H1 (cell line): Measurements from ENCODE around the gene GARS1. TPM values are rescaled to one million over a fixed set of nuclear protein-coding genes. Genes with fewer than 3 reads are reported as not detected.

Experiments used
- CTCF ChIA-PET: fragments of 300-600 bp; sonication (Branson Sonifier 250); formaldehyde crosslinking; loops from one replicate; lab custom pipeline; 2021; ENCODE audit not compliant: partially characterized antibody; lab: Charles Lee
- POLR2A ChIA-PET: fragments of 300-600 bp; sonication (Branson Sonifier 250); formaldehyde crosslinking; loops from one replicate; lab custom pipeline; 2021; ENCODE audit warnings: inconsistent platforms; ENCODE audit not compliant: partially characterized antibody; lab: Charles Lee
- DNase-seq, 2 experiments: peaks; one replicate each; pipeline versions ENCODE4 v3.0.0 to v3.0.0-alpha.2; 2010 to 2022; ENCODE audit warnings: low spot score in 2 of 2, low read depth in 1 of 2, mixed read lengths in 1 of 2
- FAIRE-seq: peaks from 2 replicates; lab custom pipeline; 2011; peaks lifted over from hg19 to GRCh38; lab: Jason Lieb, UNC
- H2AFZ ChIP-seq: 2 replicates; pipeline ENCODE4 v1.8.1; 2012; ENCODE audit warnings: low read length, inconsistent platforms
- H2AK5ac ChIP-seq: 2 replicates; pipeline ENCODE4 v1.6.1; 2013; ENCODE audit warnings: low read depth, low read length
- H2BK120ac ChIP-seq: replicated peaks from 2 replicates; pipeline ENCODE3; 2013; ENCODE audit warnings: low read depth, low read length, inconsistent platforms
- H2BK12ac ChIP-seq: 2 replicates; pipeline ENCODE4 v1.6.1; 2013; ENCODE audit warnings: low read depth, low read length
- H2BK15ac ChIP-seq: 2 replicates; pipeline ENCODE4 v1.6.1; 2013; ENCODE audit warnings: low read length
- H2BK20ac ChIP-seq: 2 replicates; pipeline ENCODE4 v1.6.1; 2013; ENCODE audit warnings: low read length
- H2BK5ac ChIP-seq: 2 replicates; pipeline ENCODE4 v1.6.1; 2013; ENCODE audit warnings: low read depth, low read length
- H3K14ac ChIP-seq: 2 replicates; pipeline ENCODE4 v1.6.1; 2013; ENCODE audit warnings: inconsistent platforms; ENCODE audit not compliant: insufficient read length
- H3K18ac ChIP-seq: 2 replicates; pipeline ENCODE4 v1.6.1; 2013; ENCODE audit warnings: low read length; ENCODE audit errors: extremely low read depth
- H3K23ac ChIP-seq: 2 replicates; pipeline ENCODE4 v1.6.1; 2013; ENCODE audit warnings: inconsistent platforms; ENCODE audit not compliant: insufficient read length
- H3K23me2 ChIP-seq: 2 replicates; pipeline ENCODE4 v1.6.1; 2013; ENCODE audit warnings: low read depth, low read length
- H3K27ac ChIP-seq: 2 replicates; pipeline ENCODE4 v1.6.1; 2011; ENCODE audit warnings: low read depth, low read length, inconsistent platforms
- H3K27me3 ChIP-seq, 4 experiments: replicated peaks in 1 of 4; 1 replicate in 1 of 4; 2 replicates in 3 of 4; pipeline versions ENCODE4 v1.6.1 to v1.8.1; 2011 to 2013; ENCODE audit warnings: low read length in 3 of 4, mild to moderate bottlenecking in 3 of 4, inconsistent platforms in 2 of 4, mixed read lengths in 2 of 4, moderate library complexity in 1 of 4; ENCODE audit not compliant: control insufficient read depth in 3 of 4, insufficient read depth in 3 of 4; ENCODE audit errors: extremely low read depth in 1 of 4
- H3K36me3 ChIP-seq, 4 experiments: 2 replicates each; pipeline versions ENCODE4 v1.6.1 to v1.8.1; 2011 to 2013; ENCODE audit warnings: mild to moderate bottlenecking in 4 of 4, low read length in 3 of 4, moderate library complexity in 2 of 4, control low read depth in 1 of 4, inconsistent platforms in 1 of 4; ENCODE audit not compliant: insufficient read depth in 4 of 4, control insufficient read depth in 2 of 4
- H3K4ac ChIP-seq: replicated peaks from 2 replicates; pipeline ENCODE3; 2013; ENCODE audit warnings: low read length, low read depth, mixed read lengths, inconsistent platforms; ENCODE audit not compliant: insufficient read length
- H3K4me1 ChIP-seq, 4 experiments: replicated peaks in 1 of 4; 1 replicate in 1 of 4; 2 replicates in 3 of 4; pipeline versions ENCODE4 v1.6.1 to v1.8.1; 2011 to 2013; ENCODE audit warnings: low read length in 3 of 4, inconsistent platforms in 2 of 4, mixed read lengths in 1 of 4; ENCODE audit not compliant: insufficient read depth in 4 of 4, control insufficient read depth in 3 of 4
- H3K4me2 ChIP-seq, 2 experiments: 2 replicates each; pipeline versions ENCODE4 v1.6.1 to v1.8.1; 2011 to 2013; ENCODE audit warnings: low read depth in 2 of 2, low read length in 2 of 2, control low read depth in 1 of 2, inconsistent platforms in 1 of 2, mild to moderate bottlenecking in 1 of 2; ENCODE audit not compliant: insufficient read depth in 1 of 2
- H3K4me3 ChIP-seq, 4 experiments: fragments of 200-600, 300-600 bp in 1 of 4; sonication (generic), shearing (Covaris generic), sonication (Bioruptor Twin) in 1 of 4; 2 replicates each; pipeline versions ENCODE4 v1.5.1 to v1.8.1; 2011 to 2016; ENCODE audit warnings: low read length in 4 of 4, low read depth in 3 of 4, control low read depth in 2 of 4, inconsistent platforms in 2 of 4, mild to moderate bottlenecking in 2 of 4, mixed read lengths in 1 of 4, moderate library complexity in 1 of 4; ENCODE audit not compliant: insufficient read depth in 2 of 4; ENCODE audit errors: extremely low read depth in 1 of 4
- H3K56ac ChIP-seq: replicated peaks from 2 replicates; pipeline ENCODE3; 2013; ENCODE audit warnings: low read depth, mild to moderate bottlenecking, mixed read lengths, low read length, inconsistent platforms; ENCODE audit not compliant: insufficient read length
- H3K79me1 ChIP-seq: 2 replicates; pipeline ENCODE4 v1.6.1; 2013; ENCODE audit warnings: low read depth, low read length, control low read depth
- H3K79me2 ChIP-seq, 2 experiments: 2 replicates each; pipeline versions ENCODE4 v1.6.1 to v1.8.1; 2012 to 2013; ENCODE audit warnings: low read length in 2 of 2, mild to moderate bottlenecking in 2 of 2, inconsistent platforms in 1 of 2; ENCODE audit not compliant: insufficient read depth in 2 of 2, control insufficient read depth in 1 of 2
- H3K9ac ChIP-seq, 4 experiments: replicated peaks in 1 of 4; 1 replicate in 1 of 4; 2 replicates in 3 of 4; pipeline versions ENCODE4 v1.6.1 to v1.8.1; 2011 to 2013; ENCODE audit warnings: low read depth in 3 of 4, low read length in 3 of 4, control low read depth in 2 of 4, mild to moderate bottlenecking in 2 of 4, moderate library complexity in 2 of 4, inconsistent platforms in 1 of 4; ENCODE audit errors: extremely low read depth in 1 of 4
- H3K9me3 ChIP-seq, 2 experiments: 2 replicates each; pipeline versions ENCODE4 v1.6.1 to v1.8.1; 2012 to 2013; ENCODE audit warnings: mild to moderate bottlenecking in 2 of 2, moderate library complexity in 2 of 2, control low read depth in 1 of 2, inconsistent platforms in 1 of 2, low read depth in 1 of 2, low read length in 1 of 2, mixed read lengths in 1 of 2; ENCODE audit not compliant: insufficient read depth in 2 of 2
- H4K20me1 ChIP-seq, 2 experiments: replicated peaks in 1 of 2; 2 replicates each; pipeline versions ENCODE3 to v1.8.1; 2011 to 2013; ENCODE audit warnings: inconsistent platforms in 2 of 2, low read length in 2 of 2, mild to moderate bottlenecking in 1 of 2; ENCODE audit not compliant: insufficient read depth in 2 of 2, control insufficient read depth in 1 of 2
- H4K5ac ChIP-seq: 2 replicates; pipeline ENCODE4 v1.6.1; 2013; ENCODE audit warnings: low read length, low read depth, mixed read lengths, inconsistent platforms; ENCODE audit not compliant: insufficient read length
- H4K8ac ChIP-seq: 2 replicates; pipeline ENCODE4 v1.8.0; 2013; ENCODE audit warnings: mild to moderate bottlenecking, moderate library complexity, low read length, inconsistent platforms; ENCODE audit not compliant: insufficient read depth; ENCODE audit errors: extremely low read depth
- H4K91ac ChIP-seq: replicated peaks from 2 replicates; pipeline ENCODE3; 2013; ENCODE audit warnings: low read length, mixed read lengths, inconsistent platforms; ENCODE audit not compliant: insufficient read length
- BACH1 ChIP-seq: IDR thresholded peaks from 2 replicates; pipeline ENCODE4 v1.6.1; 2012; ENCODE audit warnings: low read length, improper control_type of control experiment
- BRCA1 ChIP-seq: IDR thresholded peaks from 2 replicates; pipeline ENCODE4 v1.6.1; 2012; ENCODE audit warnings: low read depth, low read length, improper control_type of control experiment
- CHD2 ChIP-seq: IDR thresholded peaks from 2 replicates; pipeline ENCODE4 v1.6.1; 2012; ENCODE audit warnings: low read length, improper control_type of control experiment
- EGR1 ChIP-seq: IDR thresholded peaks from 2 replicates; pipeline ENCODE4 v1.6.1; 2011; ENCODE audit warnings: low read depth, low read length, borderline replicate concordance
- GABPA ChIP-seq: IDR thresholded peaks from 2 replicates; pipeline ENCODE4 v1.6.1; 2011; ENCODE audit warnings: mild to moderate bottlenecking, low read length, moderate library complexity, borderline replicate concordance; ENCODE audit not compliant: insufficient read depth
- JUND ChIP-seq: IDR thresholded peaks from 2 replicates; pipeline ENCODE4 v1.6.1; 2011; ENCODE audit warnings: mild to moderate bottlenecking, improper control_type of control experiment, low read length
- KDM1A ChIP-seq: fragments of 200-600, 300-600 bp; sonication (generic); IDR thresholded peaks from 2 replicates; pipeline ENCODE4 v1.7.1; 2016; ENCODE audit warnings: mild to moderate bottlenecking, low read length, borderline replicate concordance
- MAX ChIP-seq: IDR thresholded peaks from 2 replicates; pipeline ENCODE4 v1.6.1; 2012; ENCODE audit warnings: inconsistent platforms
- NANOG ChIP-seq: IDR thresholded peaks from 2 replicates; pipeline ENCODE4 v1.6.1; 2011; ENCODE audit warnings: low read length, low read depth, mild to moderate bottlenecking, inconsistent platforms; ENCODE audit not compliant: insufficient read depth, poor library complexity, severe bottlenecking
- POLR2AphosphoS5 ChIP-seq: IDR thresholded peaks from 2 replicates; pipeline ENCODE4 v1.6.1; 2011; ENCODE audit warnings: low read depth, low read length
- POU5F1 ChIP-seq: IDR thresholded peaks from 2 replicates; pipeline ENCODE4 v1.6.1; 2011; ENCODE audit warnings: low read depth, mild to moderate bottlenecking, low read length, moderate library complexity
- SAP30 ChIP-seq: fragments of 300-600 bp; sonication (generic); IDR thresholded peaks from 2 replicates; pipeline ENCODE4 v1.7.1; 2012; ENCODE audit warnings: low read length, moderate library complexity, mild to moderate bottlenecking, inconsistent platforms; ENCODE audit not compliant: insufficient read depth, insufficient replicate concordance
- SIX5 ChIP-seq: IDR thresholded peaks from 2 replicates; pipeline ENCODE4 v1.6.1; 2011; ENCODE audit warnings: mild to moderate bottlenecking, low read depth, low read length
- SRF ChIP-seq: IDR thresholded peaks from 2 replicates; pipeline ENCODE4 v1.6.1; 2011; ENCODE audit warnings: mild to moderate bottlenecking, low read depth, low read length, moderate library complexity
- TAF1 ChIP-seq: IDR thresholded peaks from 2 replicates; pipeline ENCODE4 v1.6.1; 2011; ENCODE audit warnings: mild to moderate bottlenecking, low read depth, low read length
- WGBS, 2 experiments: shearing (Covaris generic) in 1 of 2; methylation state at CpG; one replicate each; pipeline versions ENCODE4 v1.1.6 to v1.1.7; 2013 to 2015; ENCODE audit warnings: low lambda C conversion rate in 2 of 2, mixed read lengths in 2 of 2, inconsistent platforms in 1 of 2, low coverage in 1 of 2, missing lambda C conversion rate in 1 of 2; ENCODE audit not compliant: insufficient replicate concordance in 2 of 2, insufficient coverage in 1 of 2, insufficient read length in 1 of 2; ENCODE audit errors: extremely low coverage in 1 of 2, missing lambda C conversion rate in 1 of 2; 5-methylcytosine and 5-hydroxymethylcytosine counted together
- polyA plus RNA-seq, 7 experiments: library from polyadenylated mRNA; depleted of rRNA in 3 of 7; stranded (reverse) in 5 of 7; unstranded in 2 of 7; fragments of >200 nt in 5 of 7; fragments of 200-250 nt in 2 of 7; gene quantifications; 1 replicate in 5 of 7; 2 replicates in 1 of 7; 4 replicates in 1 of 7; pipeline versions ENCODE4 v1.2.1 to v1.2.3, GENCODE V29; 2011 to 2013; ENCODE audit warnings: missing spikeins in 2 of 7, mixed read lengths in 2 of 7
- total RNA-seq: library from RNA; stranded (reverse); fragmentation: NEBNext Ultra II Directional; extraction: Animal tissue kit (Norgen Biotek cat#: 25700); gene quantifications from 2 replicates; pipeline ENCODE4 v1.2.1, GENCODE V29; 2021

Gene GARS1
- total and polyA plus RNA-seq, 2 of the 8 experiments (the other 6 are each of a cell fraction or from before 2014, with no cell fraction given): 270 to 476 TPM

- Histone ChIP-seq H3K4me3 (no peak overlapping the region), H2BK20ac (no peak overlapping the region), H4K5ac (no peak overlapping the region), H2BK120ac (no peak overlapping the region), H2AFZ (no peak overlapping the region), H3K36me3 (peaks cover 0 to 7% (median 0%) of the 10 kb centered on the region in 4 experiments; a peak in 2 of 8 replicates), H4K20me1 (no peaks in the 10 kb centered on the region), H3K18ac (no peak overlapping the region), H3K79me1 (no peaks in the 10 kb centered on the region), H3K14ac (no peak overlapping the region), H3K27me3 (no peaks in the 10 kb centered on the region), H3K4me2 (no peak overlapping the region), H4K8ac (no peak overlapping the region), H3K23ac (no peak overlapping the region), H2BK15ac (no peak overlapping the region), H2AK5ac (no peak overlapping the region), H3K9ac (no peak overlapping the region), H3K23me2 (no peaks in the 10 kb centered on the region), H3K9me3 (peaks cover 4 to 6% of the 10 kb centered on the region in 2 experiments; a peak in 2 of 4 replicates), H3K56ac (no peak overlapping the region), H2BK12ac (no peak overlapping the region), H3K79me2 (no peaks in the 10 kb centered on the region), H3K4ac (no peak overlapping the region), H3K4me1 (peaks cover 2 to 7% (median 5%) of the 10 kb centered on the region in 4 experiments; a peak in 5 of 7 replicates), H2BK5ac (no peak overlapping the region), H4K91ac (no peak overlapping the region), H3K27ac (no peak overlapping the region)
- FAIRE-seq (no peak), DNase-seq (peak in 1 of 2 experiments; percentile 7)
- POLR2A ChIA-PET: no interaction called here
- WGBS, 2 experiments: 88% methylated on average over 4 of the region's 4 CpGs; no CpG with 5 or more reads in 1 of the 2 experiments
- CTCF ChIA-PET: interaction anchor here (2.9 to 11.1 kb wide), 3 partner anchors 10 to 290 kb away, joined by 11 to 214 read pairs (median 82); no protein-coding TSS in a partner anchor
- TF ChIP-seq BRCA1: no peak
- no peak for TF ChIP-seq SIX5
- no peak for TF ChIP-seq TAF1
- no peak for TF ChIP-seq GABPA
- no peak for TF ChIP-seq SAP30
- no peak for TF ChIP-seq POLR2AphosphoS5
- no peak for TF ChIP-seq KDM1A
- no peak for TF ChIP-seq BACH1
- TF ChIP-seq SRF: no peak
- TF ChIP-seq EGR1: no peak
- TF ChIP-seq MAX: no peak
- no peak for TF ChIP-seq CHD2
- TF ChIP-seq NANOG: no peak
- TF ChIP-seq POU5F1: no peak
- no peak for TF ChIP-seq JUND
These were observed 27.6 kb upstream of the GARS1 start for GRCh38 chr7:30567081-30567480.
